Measurements from ENCODE around the gene MBP. TPM values are rescaled to one million over a fixed set of nuclear protein-coding genes. Genes with fewer than 3 reads are reported as not detected.

MBP gene
- total and polyA plus RNA-seq, 2 of the 4 experiments (the other 2 are of a cell fraction), result 0.72 to 0.90 TPM

DNA sequence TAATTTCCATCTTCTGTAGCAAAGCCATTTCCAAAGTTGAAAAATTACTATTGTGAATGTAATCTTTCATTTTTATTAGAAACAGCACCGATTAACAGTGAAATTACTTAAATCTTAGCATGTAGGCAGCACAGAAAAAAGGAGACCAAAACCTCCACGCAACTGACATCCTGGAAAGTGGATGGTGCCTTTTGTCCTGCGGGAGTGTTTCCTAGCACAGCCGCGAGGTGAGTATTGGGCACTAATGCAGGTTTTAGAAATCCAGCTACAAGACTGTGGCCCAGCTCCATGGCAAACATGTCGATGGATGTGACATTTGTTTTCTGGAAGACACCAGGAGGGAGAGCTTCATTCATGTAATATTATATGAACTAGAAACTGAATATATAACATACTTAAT, 86.9 kb downstream of the MBP start:
- Histone ChIP-seq H3K27ac (ENCODE audit: insufficient read depth, low read length) (no peak overlapping the region), H2AK9ac (replicated peaks; ENCODE audit: low read depth, low read length, poor library complexity) (no peak overlapping the region), H3K9me3 (ENCODE audit: control insufficient read depth, insufficient read depth, low read length) (no peaks in the 10 kb centered on the region), H4K5ac (ENCODE audit: low read depth, low read length) (no peak overlapping the region), H3K4me3 (ENCODE audit: insufficient read depth, low read depth, low read length) (no peak overlapping the region), H2AK5ac (ENCODE audit: low read depth, low read length) (no peak overlapping the region), H3K4me1 (ENCODE audit: control insufficient read depth, insufficient read depth, low read length) (no peaks in the 10 kb centered on the region), H4K20me1 (ENCODE audit: insufficient read depth, low read length) (no peaks in the 10 kb centered on the region), H3K56ac (ENCODE audit: extremely low read depth, insufficient read depth, low read length) (no peak overlapping the region), H3K9me1 (ENCODE audit: insufficient read depth, low read length) (no peaks in the 10 kb centered on the region), H4K8ac (ENCODE audit: low read depth in 2 of 2, low read length in 2 of 2) (no peak overlapping the region), H2BK20ac (ENCODE audit: low read depth, low read length) (no peak overlapping the region), H3K27me3 (ENCODE audit: control insufficient read depth, insufficient read depth, low read length) (no peaks in the 10 kb centered on the region; the same call in 1 of the 2 replicates), H3K79me1 (ENCODE audit: low read depth in 1 of 2, low read length in 2 of 2) (no peaks in the 10 kb centered on the region), H3K36me3 (ENCODE audit: control insufficient read depth, insufficient read depth, low read length) (no peaks in the 10 kb centered on the region), H3K4me2 (ENCODE audit: low read depth, low read length) (no peak overlapping the region), H3K9ac (ENCODE audit: low read depth, low read length) (no peak overlapping the region), H2BK15ac (ENCODE audit: low read depth, low read length) (no peak overlapping the region), H3K4ac (ENCODE audit: low read depth, low read length) (no peak overlapping the region), H3K18ac (ENCODE audit: low read depth, low read length) (no peak overlapping the region), H2BK5ac (ENCODE audit: low read depth, low read length, poor library complexity, severe bottlenecking) (no peak overlapping the region), H4K91ac (ENCODE audit: insufficient read depth, low read depth, low read length) (no peak overlapping the region), H3K23ac (ENCODE audit: low read depth, low read length) (no peak overlapping the region), H3K14ac (replicated peaks; ENCODE audit: low read depth, low read length) (no peak overlapping the region), H2AFZ (replicated peaks; ENCODE audit: low read length, poor library complexity) (no peak overlapping the region), H2BK120ac (ENCODE audit: low read depth, low read length) (no peak overlapping the region)
- no peak for TF ChIP-seq MAFK (IDR thresholded peaks at IDR 0.05; ENCODE audit: low read depth, low read length)
- TF ChIP-seq NFE2L2 (IDR thresholded peaks at IDR 0.05; ENCODE audit: low read depth, low read length), result no peak
- TF ChIP-seq, protein P1, sequence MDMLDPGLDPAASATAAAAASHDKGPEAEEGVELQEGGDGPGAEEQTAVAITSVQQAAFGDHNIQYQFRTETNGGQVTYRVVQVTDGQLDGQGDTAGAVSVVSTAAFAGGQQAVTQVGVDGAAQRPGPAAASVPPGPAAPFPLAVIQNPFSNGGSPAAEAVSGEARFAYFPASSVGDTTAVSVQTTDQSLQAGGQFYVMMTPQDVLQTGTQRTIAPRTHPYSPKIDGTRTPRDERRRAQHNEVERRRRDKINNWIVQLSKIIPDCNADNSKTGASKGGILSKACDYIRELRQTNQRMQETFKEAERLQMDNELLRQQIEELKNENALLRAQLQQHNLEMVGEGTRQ (IDR thresholded peaks at IDR 0.05; ENCODE audit: low read depth, low read length), result no peak
- TF ChIP-seq, protein P2, sequence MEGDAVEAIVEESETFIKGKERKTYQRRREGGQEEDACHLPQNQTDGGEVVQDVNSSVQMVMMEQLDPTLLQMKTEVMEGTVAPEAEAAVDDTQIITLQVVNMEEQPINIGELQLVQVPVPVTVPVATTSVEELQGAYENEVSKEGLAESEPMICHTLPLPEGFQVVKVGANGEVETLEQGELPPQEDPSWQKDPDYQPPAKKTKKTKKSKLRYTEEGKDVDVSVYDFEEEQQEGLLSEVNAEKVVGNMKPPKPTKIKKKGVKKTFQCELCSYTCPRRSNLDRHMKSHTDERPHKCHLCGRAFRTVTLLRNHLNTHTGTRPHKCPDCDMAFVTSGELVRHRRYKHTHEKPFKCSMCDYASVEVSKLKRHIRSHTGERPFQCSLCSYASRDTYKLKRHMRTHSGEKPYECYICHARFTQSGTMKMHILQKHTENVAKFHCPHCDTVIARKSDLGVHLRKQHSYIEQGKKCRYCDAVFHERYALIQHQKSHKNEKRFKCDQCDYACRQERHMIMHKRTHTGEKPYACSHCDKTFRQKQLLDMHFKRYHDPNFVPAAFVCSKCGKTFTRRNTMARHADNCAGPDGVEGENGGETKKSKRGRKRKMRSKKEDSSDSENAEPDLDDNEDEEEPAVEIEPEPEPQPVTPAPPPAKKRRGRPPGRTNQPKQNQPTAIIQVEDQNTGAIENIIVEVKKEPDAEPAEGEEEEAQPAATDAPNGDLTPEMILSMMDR (conservative IDR thresholded peaks at IDR 0.05; ENCODE audit: low read depth, low read length), result no peak
- TF ChIP-seq RCOR1 (IDR thresholded peaks at IDR 0.05; ENCODE audit: insufficient replicate concordance, low read length), result no peak
- dilution Hi-C loops (cut with HindIII; ENCODE audit: low sequenced_read_pairs, unreplicated experiment) (no loop called here), in situ Hi-C loops (cut with MboI; ENCODE audit: low sequenced_read_pairs) (no loop called here), intact Hi-C loops (cut with micrococcal nuclease) (no loop called here)
- BruUV-seq (replicated peaks), result no TSS peak
- no peak for ATAC-seq (ENCODE audit: low read depth)
- ChIA-PET CTCF (no interaction called here), POLR2A (ENCODE audit: unreplicated experiment) (no interaction called here)
- DNase-seq, result no peak
- WGBS, 2 experiments (ENCODE audit: extremely low coverage in 2 of 2, insufficient read length in 1 of 2), result no CpG with 5 or more reads among the region's 6 CpGs

Measured in IMR-90 (cell line).